Osteoblast (primary cell): Measurements from ENCODE around the gene ST3GAL3. TPM values are rescaled to one million over a fixed set of nuclear protein-coding genes. Genes with fewer than 3 reads are reported as not detected.
A peak's percentile ranks its signal among the peaks of the same experiment; 100 is the strongest.

ENCODE experiments used
- DNase-seq: peaks from one replicate; pipeline ENCODE4 v3.0.0; 2011; ENCODE audit warnings: low spot score, mixed read lengths; ENCODE audit not compliant: insufficient read length; ENCODE audit errors: missing footprints
- H2AFZ ChIP-seq: 2 replicates; pipeline ENCODE4 v1.6.0; 2011; ENCODE audit warnings: mild to moderate bottlenecking, low read length
- H3K27ac ChIP-seq: 2 replicates; pipeline ENCODE4 v1.5.1; 2011; ENCODE audit warnings: mild to moderate bottlenecking, low read depth, low read length, moderate library complexity
- H3K27me3 ChIP-seq: 2 replicates; pipeline ENCODE4 v1.6.0; 2012; ENCODE audit warnings: mild to moderate bottlenecking, control low read depth, inconsistent platforms, low read length, moderate library complexity; ENCODE audit not compliant: insufficient read depth
- H3K36me3 ChIP-seq: 2 replicates; pipeline ENCODE4 v1.5.1; 2011; ENCODE audit warnings: mild to moderate bottlenecking, low read length, control low read depth, moderate library complexity; ENCODE audit not compliant: insufficient read depth
- H3K4me1 ChIP-seq: 2 replicates; pipeline ENCODE4 v1.5.1; 2011; ENCODE audit warnings: mild to moderate bottlenecking, low read length, control low read depth, moderate library complexity; ENCODE audit not compliant: insufficient read depth
- H3K4me2 ChIP-seq: 2 replicates; pipeline ENCODE4 v1.6.0; 2011; ENCODE audit warnings: mild to moderate bottlenecking, low read length; ENCODE audit not compliant: insufficient read depth
- H3K4me3 ChIP-seq: fragments of 200-600 bp; sonication (generic); 3 replicates; pipeline ENCODE4 v1.5.1; 2012; ENCODE audit warnings: mild to moderate bottlenecking, low read length, inconsistent platforms; ENCODE audit not compliant: insufficient read depth
- H3K79me2 ChIP-seq: 2 replicates; pipeline ENCODE4 v1.6.0; 2012; ENCODE audit warnings: mild to moderate bottlenecking, low read length, control low read depth, inconsistent platforms; ENCODE audit not compliant: insufficient read depth
- H3K9me3 ChIP-seq: 2 replicates; pipeline ENCODE4 v1.5.1; 2011; ENCODE audit warnings: low read depth, low read length, control low read depth
- H4K20me1 ChIP-seq: 2 replicates; pipeline ENCODE4 v1.6.0; 2012; ENCODE audit warnings: mild to moderate bottlenecking, low read length, control low read depth; ENCODE audit not compliant: insufficient read depth
- total RNA-seq: library from RNA; depleted of rRNA; stranded (reverse); fragments of >200 nt; gene quantifications from 2 replicates; pipeline ENCODE4 v1.2.3, GENCODE V29; 2012
- TF ChIP-seq, protein P1 (sequence below): IDR thresholded peaks from 2 replicates; pipeline ENCODE4 v1.5.1; 2011; ENCODE audit warnings: mild to moderate bottlenecking, low read depth, low read length, moderate library complexity; ENCODE audit errors: extremely low read depth

The ST3GAL3 gene
- total RNA-seq, 1 donor, result 18.5 TPM

DNA sequence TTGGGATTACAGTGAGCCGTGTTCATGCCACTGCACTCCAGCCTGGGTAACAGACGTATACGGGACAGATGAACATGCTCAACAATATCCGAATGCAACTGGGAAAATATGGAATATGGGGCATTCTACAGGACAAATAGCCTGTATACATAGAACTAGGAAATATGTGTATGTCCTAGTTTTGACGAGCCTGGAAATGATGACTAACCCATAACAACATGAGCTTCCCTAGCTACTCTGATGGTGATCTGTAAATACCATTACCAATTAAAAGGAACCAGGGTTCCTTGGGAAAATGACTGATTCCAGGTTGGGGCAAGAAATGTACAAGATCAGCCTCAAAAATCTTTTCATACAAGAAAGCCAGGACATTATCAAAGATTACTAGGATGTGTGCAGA lies 183.5 kb downstream of the ST3GAL3 start:
- Histone ChIP-seq H3K9me3 (no peaks in the 10 kb centered on the region), H3K4me1 (peaks cover 17% of the 10 kb centered on the region), H3K27me3 (no peaks in the 10 kb centered on the region), H3K27ac (no peak overlapping the region), H3K4me3 (no peak overlapping the region), H3K36me3 (peaks cover 10% of the 10 kb centered on the region), H4K20me1 (peaks cover 28% of the 10 kb centered on the region), H2AFZ (no peak overlapping the region), H3K4me2 (no peak overlapping the region), H3K79me2 (no peaks in the 10 kb centered on the region)
- TF ChIP-seq, protein P1, sequence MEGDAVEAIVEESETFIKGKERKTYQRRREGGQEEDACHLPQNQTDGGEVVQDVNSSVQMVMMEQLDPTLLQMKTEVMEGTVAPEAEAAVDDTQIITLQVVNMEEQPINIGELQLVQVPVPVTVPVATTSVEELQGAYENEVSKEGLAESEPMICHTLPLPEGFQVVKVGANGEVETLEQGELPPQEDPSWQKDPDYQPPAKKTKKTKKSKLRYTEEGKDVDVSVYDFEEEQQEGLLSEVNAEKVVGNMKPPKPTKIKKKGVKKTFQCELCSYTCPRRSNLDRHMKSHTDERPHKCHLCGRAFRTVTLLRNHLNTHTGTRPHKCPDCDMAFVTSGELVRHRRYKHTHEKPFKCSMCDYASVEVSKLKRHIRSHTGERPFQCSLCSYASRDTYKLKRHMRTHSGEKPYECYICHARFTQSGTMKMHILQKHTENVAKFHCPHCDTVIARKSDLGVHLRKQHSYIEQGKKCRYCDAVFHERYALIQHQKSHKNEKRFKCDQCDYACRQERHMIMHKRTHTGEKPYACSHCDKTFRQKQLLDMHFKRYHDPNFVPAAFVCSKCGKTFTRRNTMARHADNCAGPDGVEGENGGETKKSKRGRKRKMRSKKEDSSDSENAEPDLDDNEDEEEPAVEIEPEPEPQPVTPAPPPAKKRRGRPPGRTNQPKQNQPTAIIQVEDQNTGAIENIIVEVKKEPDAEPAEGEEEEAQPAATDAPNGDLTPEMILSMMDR, result no peak
- DNase-seq, result no peak

DNA sequence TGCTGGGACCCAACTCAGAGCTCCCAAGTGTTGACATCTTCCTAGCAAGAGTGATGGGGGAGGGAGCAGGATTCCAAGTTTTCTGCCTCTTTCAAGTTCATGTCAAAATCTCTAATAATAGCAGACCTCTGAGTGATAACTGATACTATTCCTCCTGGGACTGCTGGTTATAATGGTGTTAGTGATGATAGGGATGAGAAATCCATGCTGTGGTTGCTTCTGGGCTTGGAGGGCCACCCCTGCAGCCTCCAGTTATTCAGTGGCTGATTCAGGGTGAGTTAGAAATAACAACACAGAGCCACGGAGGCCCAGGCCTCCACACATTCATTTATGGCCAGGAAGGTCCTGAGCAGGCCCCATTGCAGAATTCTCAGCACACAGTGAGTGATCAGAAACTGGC lies 185.7 kb downstream of the ST3GAL3 start:
- Histone ChIP-seq H3K36me3 (peaks cover 10% of the 10 kb centered on the region), H3K4me2 (peak overlapping the region; percentile 3), H4K20me1 (peaks cover 20% of the 10 kb centered on the region), H3K27me3 (no peaks in the 10 kb centered on the region), H3K4me3 (no peak overlapping the region), H3K27ac (no peak overlapping the region), H3K79me2 (no peaks in the 10 kb centered on the region), H3K9me3 (no peaks in the 10 kb centered on the region), H3K4me1 (peaks cover 17% of the 10 kb centered on the region), H2AFZ (no peak overlapping the region)
- DNase-seq, result peak; percentile 93
- TF ChIP-seq, protein P1, result no peak

DNA sequence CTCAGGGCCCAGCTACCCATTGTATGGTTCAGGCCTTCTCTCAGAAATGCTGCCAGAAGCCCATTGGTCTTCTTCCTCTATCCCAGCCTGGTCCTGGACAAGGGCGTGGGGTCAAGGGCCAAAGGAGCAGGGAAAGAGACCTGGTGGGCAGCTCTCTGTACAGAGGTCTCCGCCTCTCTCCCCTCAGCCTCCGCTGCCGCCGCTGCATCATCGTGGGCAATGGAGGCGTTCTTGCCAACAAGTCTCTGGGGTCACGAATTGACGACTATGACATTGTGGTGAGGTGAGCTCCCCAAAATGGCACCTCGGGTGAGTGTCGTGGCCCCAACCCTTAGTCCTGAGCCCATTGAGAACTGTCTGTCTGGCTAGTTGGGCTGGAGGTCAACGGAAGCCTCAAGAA lies 191.6 kb downstream of the ST3GAL3 start:
- no peak overlapping the region for H3K4me2 ChIP-seq
- no peak overlapping the region for H3K27ac ChIP-seq
- TF ChIP-seq, protein P1, result no peak
- H3K79me2 ChIP-seq, result no peaks in the 10 kb centered on the region
- no peaks in the 10 kb centered on the region for H3K4me1 ChIP-seq
- no peaks in the 10 kb centered on the region for H3K27me3 ChIP-seq
- no peak for DNase-seq
- peaks cover 7% of the 10 kb centered on the region for H4K20me1 ChIP-seq
- peaks cover 26% of the 10 kb centered on the region for H3K36me3 ChIP-seq
- no peak overlapping the region for H2AFZ ChIP-seq
- no peaks in the 10 kb centered on the region for H3K9me3 ChIP-seq
- H3K4me3 ChIP-seq, result no peak overlapping the region

DNA sequence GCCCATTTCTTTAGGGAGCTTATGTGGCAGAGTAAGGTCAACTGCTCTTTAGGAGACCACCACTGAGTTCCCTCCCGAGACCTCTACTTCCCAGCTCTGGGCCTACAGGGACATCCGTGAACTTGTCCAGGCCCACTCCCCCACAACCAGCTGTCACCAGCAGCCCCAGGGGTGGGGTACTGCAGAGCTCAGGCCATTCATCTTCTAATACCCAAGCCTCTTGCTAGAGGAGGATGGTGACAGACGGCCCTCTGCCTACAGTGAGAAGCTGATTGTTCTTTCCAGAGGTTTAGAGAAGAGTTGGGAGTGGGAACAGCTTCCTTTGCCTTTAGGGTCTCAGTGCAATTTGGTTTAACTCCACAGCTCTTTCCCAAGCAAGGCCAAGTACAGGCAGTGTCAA lies 193.1 kb downstream of the ST3GAL3 start:
- H3K27me3 ChIP-seq, result no peaks in the 10 kb centered on the region
- H3K4me3 ChIP-seq, result no peak overlapping the region
- H4K20me1 ChIP-seq, result no peaks in the 10 kb centered on the region
- no peaks in the 10 kb centered on the region for H3K4me1 ChIP-seq
- TF ChIP-seq, protein P1, result no peak
- no peak overlapping the region for H3K4me2 ChIP-seq
- peak; percentile 82 for DNase-seq
- no peak overlapping the region for H2AFZ ChIP-seq
- H3K79me2 ChIP-seq, result no peaks in the 10 kb centered on the region
- no peak overlapping the region for H3K27ac ChIP-seq
- no peaks in the 10 kb centered on the region for H3K9me3 ChIP-seq
- H3K36me3 ChIP-seq, result peaks cover 20% of the 10 kb centered on the region
